ACC112 (cell line): ENCODE results near the gene ALPG.
"Not testable (repeated sequence)": the region's sequence is repeated elsewhere in the genome, so short reads cannot be mapped to it uniquely, and the experiment has no call there.

Experiments
- H2AFZ ChIP-seq: fragments of 200-600 bp; sonication (generic); one replicate; pipeline ENCODE4 v1.6.0; 2017; ENCODE audit warnings: antibody characterized with exemption, low read length; ENCODE audit not compliant: unreplicated experiment
- H3K27ac ChIP-seq: fragments of 200-600 bp; sonication (generic); 2 replicates; pipeline ENCODE4 v1.5.1; 2014; ENCODE audit warnings: low read depth, mild to moderate bottlenecking, antibody characterized with exemption, low read length, moderate library complexity
- H3K27me3 ChIP-seq: fragments of 200-600 bp; sonication (generic); 2 replicates; pipeline ENCODE4 v1.6.1; 2014; ENCODE audit warnings: mild to moderate bottlenecking, antibody characterized with exemption, low read length, moderate library complexity, mixed read lengths; ENCODE audit not compliant: insufficient read depth
- H3K36me3 ChIP-seq: fragments of 200-600 bp; sonication (generic); 2 replicates; pipeline ENCODE4 v1.6.1; 2016; ENCODE audit warnings: mild to moderate bottlenecking, antibody characterized with exemption, low read length, moderate library complexity, mixed read lengths; ENCODE audit not compliant: insufficient read depth
- H3K4me1 ChIP-seq: fragments of 200-600 bp; sonication (generic); one replicate; pipeline ENCODE4 v1.6.1; 2016; ENCODE audit warnings: low read length, mixed read lengths; ENCODE audit not compliant: insufficient read depth, unreplicated experiment, control insufficient read depth
- H3K4me3 ChIP-seq: fragments of 200-600 bp; sonication (generic); 2 replicates; pipeline ENCODE4 v1.5.1; 2014; ENCODE audit warnings: mild to moderate bottlenecking, low read depth, low read length
- H3K79me2 ChIP-seq: fragments of 200-600 bp; sonication (generic); one replicate; pipeline ENCODE4 v1.6.0; 2016; ENCODE audit warnings: low read length; ENCODE audit not compliant: control insufficient read depth, unreplicated experiment, insufficient read depth

The ALPG gene

DNA sequence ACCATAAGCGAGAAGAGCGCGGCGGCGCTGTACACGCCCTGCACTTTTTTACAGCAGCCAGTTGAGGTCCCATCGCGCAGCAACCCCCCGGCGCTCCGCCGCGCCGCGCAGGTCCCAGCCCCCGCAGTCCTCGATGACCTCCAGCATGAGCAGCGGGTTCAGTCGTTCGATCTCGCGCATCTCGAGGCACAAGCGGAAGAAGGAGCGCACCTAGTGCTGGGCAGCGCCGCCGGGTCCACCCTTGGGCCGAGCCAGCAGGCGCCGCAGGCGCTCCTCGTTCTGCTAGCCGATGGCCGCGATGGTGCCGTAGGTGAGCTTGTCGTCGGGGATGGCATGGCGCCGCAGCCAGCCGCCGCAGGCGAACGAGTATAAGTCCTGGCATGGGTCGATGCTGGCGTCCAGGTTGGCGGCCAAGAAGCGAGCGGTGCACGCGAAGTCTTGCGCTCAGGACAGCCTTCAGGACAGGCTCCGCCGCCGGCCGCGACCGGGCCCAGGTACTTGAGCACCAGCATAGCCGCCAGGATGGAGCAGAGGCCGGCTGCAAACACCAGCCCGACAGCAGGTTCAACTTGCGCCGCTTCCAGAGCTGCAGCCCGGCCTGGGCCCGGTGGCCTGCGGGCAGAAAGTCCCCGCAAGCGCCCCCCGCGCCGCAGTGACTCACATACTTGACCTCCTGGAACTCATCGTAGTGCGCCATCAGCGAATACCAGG lies 19.7 kb upstream of the ALPG start:
- Histone ChIP-seq H3K79me2 (no peaks in the 10 kb centered on the region), H3K4me1 (no peaks in the 10 kb centered on the region), H3K4me3 (no peak overlapping the region), H3K36me3 (no peaks in the 10 kb centered on the region), H3K27ac (no peak overlapping the region), H3K27me3 (peaks cover 91% of the 10 kb centered on the region), H2AFZ (no peak overlapping the region)

DNA sequence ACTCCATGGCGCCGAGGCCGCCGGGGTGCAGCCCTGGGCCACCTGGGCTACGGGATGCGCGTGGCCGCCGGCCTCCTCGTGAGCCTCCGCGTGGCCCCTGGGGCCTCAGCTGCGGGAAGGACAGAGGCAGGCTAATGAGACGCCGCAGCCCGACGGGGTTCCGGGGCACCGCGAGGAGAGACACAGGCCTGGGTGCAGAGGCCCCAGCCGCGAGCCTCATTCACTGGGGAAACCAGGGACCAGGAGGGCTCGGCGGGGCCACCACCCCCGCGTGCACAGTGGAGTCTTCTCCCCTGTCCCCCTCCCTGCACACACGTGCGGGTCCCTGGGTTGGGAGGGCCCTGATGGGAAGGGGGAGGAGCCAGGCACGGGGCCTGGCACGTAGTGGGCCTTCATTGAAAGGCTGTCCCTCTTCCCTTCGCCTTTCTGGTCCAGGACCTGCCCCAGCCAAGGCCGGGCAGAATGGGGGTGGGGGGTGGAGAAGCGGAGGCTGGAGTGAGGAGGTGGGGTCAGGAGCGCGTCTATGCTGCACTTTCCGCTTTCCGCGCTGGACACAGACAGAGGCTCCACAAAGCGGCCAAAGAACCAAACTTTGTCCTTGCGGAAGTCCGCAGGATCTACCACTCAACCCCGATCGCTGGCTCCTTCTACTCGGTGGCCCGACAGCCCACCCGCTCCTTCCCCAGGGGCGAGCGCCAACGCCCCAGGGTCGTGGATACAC lies 19.0 kb upstream of the ALPG start:
- no peaks in the 10 kb centered on the region for H3K36me3 ChIP-seq
- no peak overlapping the region for H2AFZ ChIP-seq
- no peaks in the 10 kb centered on the region for H3K4me1 ChIP-seq
- H3K79me2 ChIP-seq: no peaks in the 10 kb centered on the region
- H3K4me3 ChIP-seq: peak overlapping the region; percentile 12; the same call in 1 of the 2 replicates
- peaks cover 88% of the 10 kb centered on the region for H3K27me3 ChIP-seq
- no peak overlapping the region for H3K27ac ChIP-seq

DNA sequence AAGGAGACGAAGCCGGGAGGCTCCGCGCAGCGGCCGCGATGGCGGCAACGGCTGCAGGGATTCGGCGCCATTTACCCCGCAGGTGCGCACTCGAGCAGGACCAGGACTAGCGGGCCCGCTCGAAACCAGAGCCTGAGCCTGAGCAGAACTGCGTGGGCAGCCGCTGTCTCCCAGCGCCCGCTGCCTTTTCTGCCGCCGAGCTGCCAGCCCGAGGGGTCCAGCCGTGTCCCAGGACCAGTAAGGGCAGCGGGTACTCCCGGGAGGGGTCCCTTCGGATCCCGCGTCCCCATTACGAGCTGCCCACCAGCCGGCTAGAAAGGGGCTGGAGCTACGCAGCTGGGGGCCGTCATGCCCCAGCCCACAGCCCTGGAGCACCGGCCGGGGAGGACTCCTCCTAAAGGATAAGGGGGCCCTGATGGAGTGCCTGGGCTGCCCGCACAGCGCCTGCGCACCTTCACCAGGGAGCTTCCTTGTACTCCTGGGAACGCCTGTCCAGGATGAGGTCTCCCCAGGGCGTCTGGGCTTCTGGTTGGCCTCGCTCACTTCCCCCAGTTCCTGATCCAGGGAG lies 18.2 kb upstream of the ALPG start:
- H3K4me3 ChIP-seq: no peak overlapping the region
- no peak overlapping the region for H2AFZ ChIP-seq
- H3K27me3 ChIP-seq: peaks cover 81% of the 10 kb centered on the region

DNA sequence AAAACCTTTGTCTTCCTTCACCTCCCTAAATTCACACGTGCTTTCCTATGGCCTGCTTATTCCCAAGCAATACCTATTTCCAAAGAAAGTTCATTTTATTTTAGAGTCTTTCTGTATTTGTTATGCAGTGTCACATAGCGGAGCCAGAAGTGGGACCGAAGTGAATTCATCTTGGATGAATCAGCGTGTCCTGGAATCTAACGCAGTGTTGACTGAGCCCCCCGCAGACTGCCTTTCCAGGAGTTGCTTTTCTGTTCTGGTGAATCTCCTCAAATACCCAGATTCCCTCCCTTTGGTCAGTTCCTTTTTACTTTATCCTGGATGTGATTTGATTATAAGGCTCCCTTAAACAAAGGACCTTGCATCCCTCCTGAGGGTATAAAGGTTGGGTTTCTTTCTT lies 17.3 kb upstream of the ALPG start:
- no peak overlapping the region for H2AFZ ChIP-seq
- H3K27ac ChIP-seq: no peak overlapping the region
- H3K4me1 ChIP-seq: no peaks in the 10 kb centered on the region
- H3K36me3 ChIP-seq: no peaks in the 10 kb centered on the region
- no peaks in the 10 kb centered on the region for H3K79me2 ChIP-seq
- peaks cover 72% of the 10 kb centered on the region for H3K27me3 ChIP-seq
- H3K4me3 ChIP-seq: no peak overlapping the region

More for the DNA sequence above, 18.2 kb upstream of the ALPG start:
- H3K4me1 ChIP-seq: no peaks in the 10 kb centered on the region
- H3K79me2 ChIP-seq: no peaks in the 10 kb centered on the region
- H3K36me3 ChIP-seq: no peaks in the 10 kb centered on the region
- no peak overlapping the region for H3K27ac ChIP-seq

DNA sequence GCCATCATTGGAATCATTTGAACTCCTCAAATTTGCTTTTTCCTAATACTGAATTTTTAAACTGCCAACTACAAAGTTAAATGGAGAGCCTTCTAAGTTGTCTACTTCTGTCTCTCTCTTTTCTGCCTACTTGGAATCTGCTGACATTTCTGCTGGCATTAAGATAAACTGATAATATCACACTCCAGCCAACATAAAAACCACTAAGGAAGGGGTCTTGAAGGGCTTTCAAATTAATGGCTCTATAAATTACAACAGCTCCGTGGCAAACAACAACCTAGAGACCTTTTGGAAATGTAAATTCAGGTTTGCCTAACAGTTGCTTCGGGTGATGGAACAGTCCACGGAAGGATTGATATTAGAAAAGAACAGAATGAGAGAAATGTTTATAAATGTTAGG lies 16.0 kb upstream of the ALPG start:
- no peak overlapping the region for H3K4me3 ChIP-seq
- H3K4me1 ChIP-seq: no peaks in the 10 kb centered on the region
- H3K79me2 ChIP-seq: no peaks in the 10 kb centered on the region
- H3K36me3 ChIP-seq: no peaks in the 10 kb centered on the region
- no peak overlapping the region for H3K27ac ChIP-seq
- peaks cover 68% of the 10 kb centered on the region for H3K27me3 ChIP-seq
- H2AFZ ChIP-seq: no peak overlapping the region

DNA sequence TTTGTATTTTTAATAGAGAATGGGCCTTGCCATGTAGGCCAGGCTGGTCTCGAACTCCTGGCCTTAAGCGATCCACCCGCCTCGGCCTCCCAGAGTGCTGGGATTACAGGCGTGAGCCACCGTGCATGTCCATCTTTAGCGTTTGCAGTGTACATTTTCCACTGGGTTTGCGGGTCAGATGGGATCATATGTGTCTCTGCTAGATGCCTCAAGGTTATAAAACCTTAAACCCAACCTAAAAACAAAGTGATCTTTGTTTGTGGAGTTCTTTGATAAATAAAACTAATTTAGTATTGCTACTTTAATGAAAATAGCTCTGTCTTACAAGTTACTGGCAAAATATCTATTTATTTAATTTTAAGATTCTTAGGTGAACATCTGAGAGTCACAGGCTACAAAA lies 13.1 kb upstream of the ALPG start:
- H2AFZ ChIP-seq: no peak overlapping the region

DNA sequence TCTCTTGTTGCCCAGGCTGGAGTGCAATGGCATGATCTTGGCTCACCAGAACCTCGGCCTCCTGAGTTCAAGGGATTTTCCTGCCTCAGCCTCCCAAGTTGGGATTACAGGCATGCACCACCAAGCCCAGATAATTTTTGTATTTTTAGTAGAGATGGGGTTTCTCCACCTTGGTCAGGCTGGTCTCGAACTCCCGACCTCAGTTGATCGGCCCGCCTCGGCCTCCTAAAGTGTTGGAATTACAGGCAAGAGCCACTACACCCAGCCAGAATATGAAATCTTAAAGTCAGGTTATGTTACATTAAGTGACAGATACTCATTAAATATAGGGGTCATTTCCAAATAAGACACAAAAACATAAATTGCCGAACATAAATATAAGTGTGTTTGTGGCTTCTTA lies 12.2 kb upstream of the ALPG start:
- H2AFZ ChIP-seq, H3K4me1 ChIP-seq, H3K27ac ChIP-seq, H3K4me3 ChIP-seq, H3K79me2 ChIP-seq, H3K36me3 ChIP-seq: not testable (repeated sequence)
- H3K27me3 ChIP-seq: peaks cover 40% of the 10 kb centered on the region

More for the DNA sequence above, 13.1 kb upstream of the ALPG start:
- Histone ChIP-seq H3K79me2 (no peaks in the 10 kb centered on the region), H3K36me3 (no peaks in the 10 kb centered on the region), H3K27ac (no peak overlapping the region), H3K4me3 (no peak overlapping the region), H3K4me1 (no peaks in the 10 kb centered on the region), H3K27me3 (peaks cover 46% of the 10 kb centered on the region)

DNA sequence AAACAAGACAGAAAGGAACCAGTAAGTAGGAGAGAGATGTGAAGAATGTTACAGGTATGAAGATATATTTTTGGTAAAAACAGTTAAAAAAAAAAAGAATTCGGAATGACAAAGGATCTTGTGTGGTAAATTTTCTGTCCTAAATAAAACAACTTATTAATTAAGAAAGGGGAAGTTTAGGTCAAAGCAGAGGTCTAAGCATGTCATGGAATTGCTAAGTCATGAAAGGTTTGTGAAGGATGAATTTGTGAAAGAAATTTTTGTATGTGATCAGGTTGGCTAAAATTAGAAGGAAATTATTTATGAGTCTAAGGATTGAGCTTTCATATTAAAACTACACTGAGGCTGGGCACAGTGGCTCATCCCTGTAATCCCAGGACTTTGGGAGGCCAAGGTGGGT lies 11.1 kb upstream of the ALPG start:
- H3K79me2 ChIP-seq: no peaks in the 10 kb centered on the region
- no peak overlapping the region for H3K4me3 ChIP-seq
- no peaks in the 10 kb centered on the region for H3K36me3 ChIP-seq
- no peaks in the 10 kb centered on the region for H3K4me1 ChIP-seq
- H3K27ac ChIP-seq: no peak overlapping the region
- H2AFZ ChIP-seq: no peak overlapping the region
- H3K27me3 ChIP-seq: peaks cover 40% of the 10 kb centered on the region

DNA sequence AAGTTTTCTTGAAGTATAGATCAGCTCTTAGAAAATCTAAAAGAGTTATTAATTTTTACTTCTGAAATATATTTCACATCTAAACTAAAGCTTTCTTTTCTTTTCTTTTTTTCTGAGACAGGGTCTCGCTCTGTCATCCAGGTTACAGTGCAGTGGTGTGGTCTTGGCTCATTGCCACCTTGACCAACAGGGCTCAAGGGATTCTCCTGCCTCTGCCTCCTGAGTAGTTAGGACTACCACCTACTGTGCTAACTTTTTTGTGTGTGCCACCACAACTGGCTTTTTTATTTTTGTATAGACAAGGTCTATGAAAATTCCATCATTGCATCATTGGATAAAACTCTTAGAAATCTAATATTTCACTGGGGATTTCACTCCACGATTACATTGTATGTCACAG lies 10.0 kb upstream of the ALPG start:
- peaks cover 32% of the 10 kb centered on the region for H3K27me3 ChIP-seq
- no peak overlapping the region for H3K27ac ChIP-seq
- H2AFZ ChIP-seq: no peak overlapping the region
- no peaks in the 10 kb centered on the region for H3K79me2 ChIP-seq
- no peaks in the 10 kb centered on the region for H3K4me1 ChIP-seq
- no peaks in the 10 kb centered on the region for H3K36me3 ChIP-seq
- no peak overlapping the region for H3K4me3 ChIP-seq

DNA sequence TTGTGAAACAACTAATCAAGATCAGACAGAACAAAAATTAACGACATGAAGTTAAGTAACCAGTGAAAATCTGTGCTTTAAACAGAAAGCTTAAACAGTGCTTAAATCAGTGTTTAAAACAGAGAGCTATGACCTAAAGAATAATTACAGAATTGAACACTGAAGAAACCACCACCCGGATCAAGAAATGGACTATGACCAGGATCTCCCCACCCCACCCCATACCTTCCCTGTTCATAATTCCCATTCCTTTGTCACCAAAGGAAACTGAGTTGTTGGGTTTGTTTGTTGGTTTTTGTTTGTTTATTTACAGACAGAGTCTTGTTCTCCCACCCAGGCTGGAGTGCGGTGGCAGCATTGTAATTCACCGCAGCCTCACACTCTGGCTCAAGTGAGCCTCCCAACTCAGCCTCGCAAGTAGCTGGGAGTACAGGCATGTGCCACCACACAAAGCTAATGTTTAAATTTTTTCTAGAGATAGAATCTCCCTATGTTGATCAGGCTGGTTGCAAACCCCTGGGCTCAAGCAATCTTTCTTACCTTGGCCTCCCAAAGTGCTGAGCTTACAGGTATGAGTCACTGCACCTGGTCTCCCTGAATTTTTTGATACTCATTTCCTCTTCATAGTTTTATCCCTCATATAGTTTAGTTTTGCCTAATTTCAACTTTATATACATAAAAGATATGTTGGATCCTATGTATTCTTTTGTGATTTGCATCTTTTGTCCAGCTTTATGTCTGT lies 8.2 kb upstream of the ALPG start:
- peaks cover 29% of the 10 kb centered on the region for H3K27me3 ChIP-seq
- H3K4me3 ChIP-seq: no peak overlapping the region
- H3K4me1 ChIP-seq: no peaks in the 10 kb centered on the region
- H3K27ac ChIP-seq: no peak overlapping the region
- no peak overlapping the region for H2AFZ ChIP-seq
- H3K36me3 ChIP-seq: no peaks in the 10 kb centered on the region
- H3K79me2 ChIP-seq: no peaks in the 10 kb centered on the region
